ENCODE measurements around the gene SIGLEC5.

DNA sequence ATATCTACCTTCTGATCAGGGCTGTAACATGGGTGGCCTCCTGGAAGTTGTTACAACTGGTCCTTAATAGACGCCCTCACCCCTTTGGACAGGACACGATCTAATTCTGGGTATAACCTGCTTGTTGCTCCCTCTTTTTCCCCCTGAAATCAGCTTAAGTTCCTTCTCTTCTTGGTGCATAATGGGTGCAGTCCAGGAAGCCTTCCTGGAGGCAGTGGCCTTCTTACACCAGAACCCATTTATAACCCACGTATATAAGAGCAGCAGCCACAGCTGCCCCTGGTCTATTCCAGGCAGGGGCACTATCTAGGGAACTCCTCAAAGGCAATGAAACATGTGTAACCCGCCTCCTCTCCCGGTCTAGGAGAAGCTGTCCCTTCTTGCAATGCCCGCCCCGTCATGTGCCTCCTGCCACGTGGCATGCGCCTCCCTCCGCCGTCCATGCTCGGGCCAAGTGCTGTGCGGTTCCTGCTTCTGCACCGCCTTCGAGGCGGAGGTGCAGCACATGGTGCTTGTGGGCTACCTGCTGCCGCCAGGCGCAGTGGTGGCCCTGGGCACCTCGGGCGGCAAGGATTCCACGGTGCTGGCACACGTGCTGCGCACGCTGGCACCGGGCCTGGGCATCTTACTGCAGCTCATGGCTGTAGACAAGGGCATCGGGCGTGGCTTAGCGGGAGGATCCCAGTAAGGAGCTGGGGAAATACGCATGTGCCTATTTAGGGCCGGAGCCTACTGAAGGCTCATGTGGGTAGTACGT is 31.9 kb downstream of the SIGLEC5 start:
- TF ChIP-seq, protein P1, sequence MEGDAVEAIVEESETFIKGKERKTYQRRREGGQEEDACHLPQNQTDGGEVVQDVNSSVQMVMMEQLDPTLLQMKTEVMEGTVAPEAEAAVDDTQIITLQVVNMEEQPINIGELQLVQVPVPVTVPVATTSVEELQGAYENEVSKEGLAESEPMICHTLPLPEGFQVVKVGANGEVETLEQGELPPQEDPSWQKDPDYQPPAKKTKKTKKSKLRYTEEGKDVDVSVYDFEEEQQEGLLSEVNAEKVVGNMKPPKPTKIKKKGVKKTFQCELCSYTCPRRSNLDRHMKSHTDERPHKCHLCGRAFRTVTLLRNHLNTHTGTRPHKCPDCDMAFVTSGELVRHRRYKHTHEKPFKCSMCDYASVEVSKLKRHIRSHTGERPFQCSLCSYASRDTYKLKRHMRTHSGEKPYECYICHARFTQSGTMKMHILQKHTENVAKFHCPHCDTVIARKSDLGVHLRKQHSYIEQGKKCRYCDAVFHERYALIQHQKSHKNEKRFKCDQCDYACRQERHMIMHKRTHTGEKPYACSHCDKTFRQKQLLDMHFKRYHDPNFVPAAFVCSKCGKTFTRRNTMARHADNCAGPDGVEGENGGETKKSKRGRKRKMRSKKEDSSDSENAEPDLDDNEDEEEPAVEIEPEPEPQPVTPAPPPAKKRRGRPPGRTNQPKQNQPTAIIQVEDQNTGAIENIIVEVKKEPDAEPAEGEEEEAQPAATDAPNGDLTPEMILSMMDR (conservative IDR thresholded peaks at IDR 0.05; ENCODE audit: low read depth in 2 of 2) = no peak
- no peak for TF ChIP-seq EZH2 (IDR thresholded peaks at IDR 0.05; ENCODE audit: low read depth, unreplicated experiment)
- TF ChIP-seq REST (IDR thresholded peaks at IDR 0.05; ENCODE audit: unreplicated experiment) = no peak
- no peak for TF ChIP-seq EZH2phosphoT487 (IDR thresholded peaks at IDR 0.05; ENCODE audit: unreplicated experiment)
- no peak for TF ChIP-seq CREB1 (CRISPR knock-in tag; IDR thresholded peaks at IDR 0.05; ENCODE audit: low read depth)
